PC-9 (cell line): ENCODE results near the gene TREH. TPM values are rescaled to one million over a fixed set of nuclear protein-coding genes. Genes with fewer than 3 reads are reported as not detected.

Experiments
- BruUV-seq: library from RNA; stranded (reverse); fragments of 400-500 nt; replicated peaks from 2 replicates; lab custom pipeline; 2021; lab: Mats Ljungman, UMichigan
- CTCF ChIA-PET: fragments of 300-600 bp; sonication (Branson Sonifier 250); formaldehyde crosslinking; loops from one replicate; lab custom pipeline; 2022; ENCODE audit warnings: antibody characterized with exemption; lab: Charles Lee
- POLR2A ChIA-PET: fragments of 300-600 bp; sonication (Branson Sonifier 250); formaldehyde crosslinking; loops from one replicate; lab custom pipeline; 2022; ENCODE audit warnings: antibody characterized with exemption; ENCODE audit not compliant: unreplicated experiment; lab: Charles Lee
- DNase-seq, 2 experiments: peaks; one replicate each; pipeline versions ENCODE4 v3.0.0 to v3.0.0-alpha.2; 2015 to 2022; ENCODE audit warnings: mixed read lengths in 1 of 2
- H2AFZ ChIP-seq: fragments of 200-600 bp; sonication (generic); 2 replicates; pipeline ENCODE4 v1.8.1; 2017; ENCODE audit warnings: antibody characterized with exemption
- H3F3A ChIP-seq: fragments of 200-600 bp; sonication (generic); 2 replicates; pipeline ENCODE4 v1.8.1; 2017; ENCODE audit warnings: antibody characterized with exemption, mild to moderate bottlenecking, low read depth; ENCODE audit not compliant: insufficient read depth
- H3K27ac ChIP-seq: fragments of 200-600 bp; sonication (generic); 2 replicates; pipeline ENCODE4 v1.6.1; 2016; ENCODE audit warnings: mixed run types
- H3K27me3 ChIP-seq: fragments of 200-600 bp; sonication (generic); 2 replicates; pipeline ENCODE4 v1.6.1; 2016; ENCODE audit warnings: low read depth, mixed run types; ENCODE audit not compliant: insufficient read depth
- H3K36me3 ChIP-seq: fragments of 200-600 bp; sonication (generic); 2 replicates; pipeline ENCODE4 v1.6.1; 2016; ENCODE audit warnings: low read depth, mixed run types
- H3K4me1 ChIP-seq: fragments of 200-600 bp; sonication (generic); replicated peaks from 2 replicates; pipeline ENCODE4 v1.6.1; 2016; ENCODE audit warnings: mixed run types; ENCODE audit not compliant: insufficient read depth
- H3K4me2 ChIP-seq: fragments of 200-600 bp; sonication (generic); 2 replicates; pipeline ENCODE4 v1.6.1; 2017; ENCODE audit warnings: mixed run types
- H3K4me3 ChIP-seq: fragments of 200-600 bp; sonication (generic); 2 replicates; pipeline ENCODE4 v1.6.1; 2016; ENCODE audit warnings: mixed run types
- H3K79me2 ChIP-seq: fragments of 200-600 bp; sonication (generic); 2 replicates; pipeline ENCODE4 v1.6.1; 2017; ENCODE audit warnings: low read depth, mixed run types
- H3K9me2 ChIP-seq: fragments of 200-600 bp; sonication (generic); 2 replicates; pipeline ENCODE4 v1.8.1; 2017; ENCODE audit warnings: mild to moderate bottlenecking; ENCODE audit not compliant: insufficient read depth
- H3K9me3 ChIP-seq: fragments of 200-600 bp; sonication (generic); 2 replicates; pipeline ENCODE4 v1.8.1; 2016; ENCODE audit warnings: low read depth; ENCODE audit not compliant: insufficient read depth
- H4K20me1 ChIP-seq: fragments of 200-600 bp; sonication (generic); 2 replicates; pipeline ENCODE4 v1.8.1; 2017; ENCODE audit not compliant: insufficient read depth
- EZH2 ChIP-seq: fragments of 200-600 bp; sonication (generic); IDR thresholded peaks from 2 replicates; pipeline ENCODE4 v1.8.0; 2017; ENCODE audit warnings: antibody characterized with exemption, low read depth
- intact Hi-C: fragments of 100-400 bp; cut with micrococcal nuclease; formaldehyde crosslinking; loops from one replicate; pipeline ENCODE4 v1.10.0; 2022; ENCODE audit not compliant: unreplicated experiment
- total RNA-seq: library from RNA; stranded (reverse); gene quantifications from 2 replicates; pipeline ENCODE4 v1.2.3, GENCODE V29; 2021
- TF ChIP-seq, protein P1 (sequence below): fragments of 200-600 bp; sonication (generic); conservative IDR thresholded peaks from 2 replicates; pipeline ENCODE4 v1.6.1; 2017; ENCODE audit warnings: mixed run types, antibody characterized with exemption, mild to moderate bottlenecking, moderate library complexity

The TREH gene
- total RNA-seq, 1 experiment from 2014 or later: not detected

DNA sequence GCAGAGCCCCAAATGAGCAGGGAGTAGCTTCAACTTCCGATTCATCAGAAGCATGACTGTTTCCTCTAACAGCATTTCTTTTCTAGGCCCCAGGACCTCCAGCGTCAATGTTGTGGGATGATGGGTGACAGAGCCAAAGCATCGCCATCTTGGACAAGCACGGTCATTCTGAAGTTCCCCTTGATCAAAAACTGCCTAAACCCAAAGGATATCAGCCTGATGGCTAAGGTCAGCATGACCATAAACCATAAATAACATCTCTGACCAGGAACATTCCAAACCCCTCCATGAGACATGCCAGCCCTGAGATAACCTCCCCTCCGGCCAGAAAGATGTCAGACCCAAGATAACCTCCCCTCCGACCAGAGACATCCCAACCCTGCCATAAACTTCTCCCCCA lies 28.8 kb upstream of the TREH start:
- BruUV-seq: no TSS peak
- Histone ChIP-seq H3K9me2 (no peaks in the 10 kb centered on the region), H3K27me3 (no peaks in the 10 kb centered on the region), H3K4me3 (no peak overlapping the region), H3K9me3 (no peaks in the 10 kb centered on the region), H3K4me2 (no peak overlapping the region), H3K36me3 (no peaks in the 10 kb centered on the region), H3K4me1 (no peaks in the 10 kb centered on the region), H3F3A (no peaks in the 10 kb centered on the region; the same call in 1 of the 2 replicates), H3K79me2 (no peaks in the 10 kb centered on the region), H3K27ac (no peak overlapping the region), H4K20me1 (no peaks in the 10 kb centered on the region), H2AFZ (no peak overlapping the region)
- ChIA-PET POLR2A (no interaction called here), CTCF (no interaction called here)
- no peak for DNase-seq
- intact Hi-C loops: no loop called here
- TF ChIP-seq, protein P1, sequence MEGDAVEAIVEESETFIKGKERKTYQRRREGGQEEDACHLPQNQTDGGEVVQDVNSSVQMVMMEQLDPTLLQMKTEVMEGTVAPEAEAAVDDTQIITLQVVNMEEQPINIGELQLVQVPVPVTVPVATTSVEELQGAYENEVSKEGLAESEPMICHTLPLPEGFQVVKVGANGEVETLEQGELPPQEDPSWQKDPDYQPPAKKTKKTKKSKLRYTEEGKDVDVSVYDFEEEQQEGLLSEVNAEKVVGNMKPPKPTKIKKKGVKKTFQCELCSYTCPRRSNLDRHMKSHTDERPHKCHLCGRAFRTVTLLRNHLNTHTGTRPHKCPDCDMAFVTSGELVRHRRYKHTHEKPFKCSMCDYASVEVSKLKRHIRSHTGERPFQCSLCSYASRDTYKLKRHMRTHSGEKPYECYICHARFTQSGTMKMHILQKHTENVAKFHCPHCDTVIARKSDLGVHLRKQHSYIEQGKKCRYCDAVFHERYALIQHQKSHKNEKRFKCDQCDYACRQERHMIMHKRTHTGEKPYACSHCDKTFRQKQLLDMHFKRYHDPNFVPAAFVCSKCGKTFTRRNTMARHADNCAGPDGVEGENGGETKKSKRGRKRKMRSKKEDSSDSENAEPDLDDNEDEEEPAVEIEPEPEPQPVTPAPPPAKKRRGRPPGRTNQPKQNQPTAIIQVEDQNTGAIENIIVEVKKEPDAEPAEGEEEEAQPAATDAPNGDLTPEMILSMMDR: no peak
- no peak for TF ChIP-seq EZH2

DNA sequence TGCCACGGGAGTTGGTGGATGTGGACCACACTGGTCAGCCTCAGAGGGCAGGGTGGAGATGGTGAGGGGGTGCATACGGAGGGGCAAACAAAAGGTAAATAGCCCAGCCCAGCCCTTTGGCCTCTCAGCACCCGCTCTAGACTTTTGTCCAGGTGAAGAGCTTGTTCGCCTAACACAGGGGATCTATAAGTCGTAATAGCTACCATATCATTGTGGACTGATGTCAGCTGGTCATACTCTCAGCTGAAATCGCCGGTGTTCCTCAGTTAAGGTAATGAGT lies 27.0 kb upstream of the TREH start:
- ChIA-PET POLR2A (no interaction called here), CTCF (no interaction called here)
- no peaks in the 10 kb centered on the region for H3K9me3 ChIP-seq
- no peak overlapping the region for H2AFZ ChIP-seq
- H4K20me1 ChIP-seq: no peaks in the 10 kb centered on the region
- H3K4me2 ChIP-seq: no peak overlapping the region
- no peaks in the 10 kb centered on the region for H3K36me3 ChIP-seq
- no peaks in the 10 kb centered on the region for H3K9me2 ChIP-seq
- H3K4me1 ChIP-seq: no peaks in the 10 kb centered on the region
- H3F3A ChIP-seq: no peaks in the 10 kb centered on the region; the same call in 1 of the 2 replicates
- no peaks in the 10 kb centered on the region for H3K79me2 ChIP-seq
- no peak overlapping the region for H3K4me3 ChIP-seq
- no peak overlapping the region for H3K27ac ChIP-seq
- intact Hi-C loops: no loop called here
- BruUV-seq: no TSS peak
- DNase-seq: no peak
- TF ChIP-seq EZH2: no peak
- TF ChIP-seq, protein P1: no peak
- H3K27me3 ChIP-seq: no peaks in the 10 kb centered on the region

DNA sequence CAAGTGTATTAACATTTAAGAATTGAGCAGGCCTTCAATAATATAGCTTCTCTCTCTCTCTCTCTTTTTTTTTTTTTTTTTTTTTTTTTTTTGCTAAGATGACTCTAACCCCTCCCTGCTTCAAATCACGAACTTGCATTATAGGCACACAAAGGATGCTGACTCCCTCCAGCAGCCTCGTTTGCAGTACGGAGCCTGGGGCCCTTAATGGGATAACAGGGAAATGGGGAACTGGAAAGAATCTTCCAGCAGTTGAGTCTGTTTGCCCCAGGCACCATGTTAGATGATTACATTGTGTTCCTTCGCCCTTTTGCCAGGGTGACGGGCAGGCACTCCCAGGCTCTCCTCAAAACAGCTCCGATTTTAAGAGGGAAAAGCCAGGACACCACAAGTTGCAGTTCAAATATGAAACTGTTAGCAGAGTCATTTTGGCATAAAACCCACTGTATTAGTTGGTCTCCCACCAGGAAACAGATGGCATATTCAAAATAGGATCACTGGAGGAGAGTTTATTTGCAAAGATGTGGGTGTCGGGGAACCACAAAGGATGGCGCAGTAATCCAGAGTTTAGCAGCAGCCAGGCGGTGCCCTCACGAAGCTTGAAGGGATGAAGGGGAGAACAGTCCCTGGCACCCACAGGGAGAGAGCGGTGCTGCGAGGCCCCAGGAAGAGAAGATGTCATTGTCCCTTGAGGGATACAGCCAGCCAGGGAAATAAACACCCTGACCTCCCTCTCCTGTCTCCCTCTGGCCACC lies 26.5 kb upstream of the TREH start:
- Histone ChIP-seq H3K4me1 (no peaks in the 10 kb centered on the region), H3F3A (no peaks in the 10 kb centered on the region; the same call in 1 of the 2 replicates), H4K20me1 (no peaks in the 10 kb centered on the region), H3K27me3 (no peaks in the 10 kb centered on the region), H3K4me2 (no peak overlapping the region), H3K79me2 (no peaks in the 10 kb centered on the region), H3K36me3 (no peaks in the 10 kb centered on the region), H3K4me3 (no peak overlapping the region), H3K27ac (no peak overlapping the region), H3K9me2 (no peaks in the 10 kb centered on the region), H2AFZ (no peak overlapping the region), H3K9me3 (no peaks in the 10 kb centered on the region)
- no peak for DNase-seq
- no TSS peak for BruUV-seq
- CTCF ChIA-PET: no interaction called here
- POLR2A ChIA-PET: no interaction called here
- intact Hi-C loops: no loop called here
- TF ChIP-seq EZH2: no peak
- TF ChIP-seq, protein P1: no peak
